GM19023 (cell line): Measurements from ENCODE around the gene TADA1.
A peak's percentile ranks its signal among the peaks of the same experiment; 100 is the strongest.

Experiments used
- ATAC-seq: cut with Tn5 transposase; IDR thresholded peaks from one replicate; pipeline ENCODE4 v1.9.1; 2021; ENCODE audit warnings: mild to moderate bottlenecking, moderate library complexity; ENCODE audit not compliant: unreplicated experiment

TADA1 gene

DNA sequence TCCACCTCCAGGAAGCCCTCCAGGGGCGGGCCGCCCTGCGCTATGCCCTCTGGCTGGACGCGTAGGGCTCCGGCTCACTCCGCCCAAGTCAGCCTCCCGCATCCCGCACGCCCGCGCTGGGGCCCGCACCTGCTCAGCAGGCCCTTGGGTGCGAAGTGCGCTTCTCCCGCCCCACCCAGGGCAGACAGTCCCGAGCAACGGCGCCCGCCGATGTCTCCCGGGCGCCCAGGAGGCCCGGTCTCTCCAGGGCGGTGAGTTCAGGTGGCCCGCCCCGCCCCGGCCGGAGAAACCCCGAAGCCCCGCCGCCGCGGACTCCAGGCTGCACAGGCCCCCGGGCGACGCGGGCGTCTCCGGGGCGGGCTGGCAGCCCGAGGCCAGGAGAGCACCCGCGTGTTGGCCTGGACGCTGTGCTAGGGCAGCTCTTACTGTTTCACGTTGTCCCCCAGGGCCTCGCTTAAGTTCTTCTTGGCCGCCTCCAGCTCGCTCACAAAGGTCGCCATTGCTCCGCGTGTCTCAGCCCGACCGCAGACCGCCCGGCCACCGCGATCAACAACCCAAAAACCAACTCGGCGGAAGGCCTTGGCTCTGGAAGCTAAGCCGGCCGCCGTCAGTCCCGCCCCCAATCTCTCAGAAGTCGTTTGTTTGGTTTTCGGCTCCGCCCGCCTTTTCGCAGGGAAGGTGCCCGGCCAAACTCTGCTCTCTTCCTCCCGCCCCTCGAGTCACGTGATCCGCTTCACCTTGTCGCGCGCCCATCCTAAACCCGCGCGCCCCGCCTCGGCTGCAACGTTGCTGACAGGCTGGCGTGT, at the start of gene TADA1:
Gene TADA1, minus strand, starts transcription at position 531 of the 806 bp plus-strand sequence. Its CDS starts 31 bp downstream, at position 500.
- ATAC-seq = peak; percentile 86

- ATAC-seq = no peak
Measured at GRCh38 chr1:166924823-166925541, 48.9 kb upstream of the TADA1 start.

- ATAC-seq = no peak
Measured at GRCh38 chr1:166920561-166921475, 44.8 kb upstream of the TADA1 start.

DNA sequence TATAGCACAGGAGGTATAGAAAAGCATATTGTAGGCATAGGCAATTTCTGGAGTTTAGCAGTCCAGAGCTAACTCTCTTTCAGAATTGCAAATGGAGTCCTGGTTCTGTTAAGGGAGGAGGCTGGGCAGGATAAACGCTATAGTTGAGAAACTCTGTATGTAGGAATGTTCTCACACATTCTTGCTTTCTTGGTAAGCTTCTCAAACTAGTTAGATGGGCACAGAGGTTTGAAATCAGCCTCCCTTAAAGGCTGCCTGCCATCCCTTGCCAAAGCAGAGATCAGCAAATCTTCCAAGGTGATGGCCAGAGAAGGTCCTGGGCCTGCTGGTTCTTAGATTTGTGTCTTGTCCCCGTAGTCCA, 42.9 kb upstream of the TADA1 start:
- no peak for ATAC-seq

DNA sequence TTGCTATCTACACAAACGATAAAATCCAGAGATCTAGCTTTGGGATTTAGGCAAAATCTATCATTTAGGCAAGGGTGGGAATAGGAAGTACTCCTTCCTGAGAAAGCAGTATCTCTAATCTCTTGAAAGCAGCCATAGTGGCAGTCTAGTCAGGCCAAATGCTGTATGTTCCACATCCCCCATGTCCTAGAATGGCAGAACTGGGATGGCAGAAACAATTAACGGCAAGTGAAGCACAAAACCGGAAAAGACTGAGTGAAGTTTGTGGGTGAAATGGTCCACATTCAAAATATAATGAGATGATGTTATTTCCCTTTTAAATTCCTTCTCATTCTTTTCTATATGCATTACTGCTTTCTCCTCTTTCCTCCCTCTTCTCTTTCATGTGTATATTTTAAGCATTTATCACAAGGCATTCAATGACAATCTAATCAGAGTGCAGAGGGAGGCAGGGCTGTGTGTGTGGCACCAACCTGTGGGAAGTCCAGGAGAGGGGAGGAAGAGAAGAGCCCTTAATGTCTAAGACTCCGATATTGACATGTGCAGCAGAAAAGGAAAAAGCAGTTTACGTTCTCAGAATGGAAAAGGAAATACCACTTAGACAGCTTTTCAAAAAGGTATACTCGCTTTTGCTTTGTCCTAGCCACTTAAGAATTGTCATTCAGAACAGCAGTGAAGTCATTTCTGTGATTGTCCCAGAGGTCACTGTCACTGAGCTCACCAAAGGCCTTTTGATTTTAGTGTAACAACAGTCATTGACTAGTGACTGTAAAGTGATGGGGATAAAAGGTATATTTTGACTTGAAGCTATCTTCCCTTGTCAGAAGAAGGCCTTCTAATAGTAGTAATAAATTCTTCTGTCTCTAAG, 42.3 kb upstream of the TADA1 start:
- no peak for ATAC-seq

- no peak for ATAC-seq
Measured at GRCh38 chr1:166915941-166916340, 39.9 kb upstream of the TADA1 start.

GRCh38 chr1:166915042-166915441, 39.0 kb upstream of the TADA1 start:
- no peak for ATAC-seq

- ATAC-seq = no peak
Measured at GRCh38 chr1:166914111-166914510, 38.0 kb upstream of the TADA1 start.

GRCh38 chr1:166911624-166912023, 35.6 kb upstream of the TADA1 start:
- ATAC-seq = no peak

DNA sequence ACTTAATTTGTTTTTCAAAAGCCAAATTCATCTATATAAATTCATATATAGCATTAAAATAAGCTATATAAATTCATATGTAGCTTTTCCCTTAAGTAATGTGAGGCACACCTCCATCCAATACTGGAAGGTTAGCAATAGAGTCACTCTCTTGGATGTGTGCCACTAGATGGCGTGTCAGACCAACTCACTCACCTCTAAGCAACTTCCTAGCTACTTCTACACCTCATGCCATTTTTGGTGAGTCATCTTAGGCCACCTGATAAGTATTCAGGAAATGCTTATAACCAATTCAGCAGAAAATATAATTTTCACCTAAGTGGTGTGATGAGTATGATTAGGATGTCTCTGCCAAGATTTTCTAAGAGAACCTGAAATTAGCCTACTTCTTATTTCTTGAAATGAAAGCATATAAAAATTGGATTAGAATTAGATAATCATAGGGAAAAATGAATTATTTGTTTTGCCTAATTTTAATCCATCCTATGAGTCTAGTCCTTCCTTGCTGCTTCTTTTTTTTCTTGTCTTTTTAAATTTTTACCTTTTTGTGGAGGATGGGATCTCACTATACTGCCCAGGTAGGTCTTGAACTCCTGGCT, 34.4 kb upstream of the TADA1 start:
- ATAC-seq = peak; percentile 94

GRCh38 chr1:166908942-166909341, 32.9 kb upstream of the TADA1 start:
- no peak for ATAC-seq

DNA sequence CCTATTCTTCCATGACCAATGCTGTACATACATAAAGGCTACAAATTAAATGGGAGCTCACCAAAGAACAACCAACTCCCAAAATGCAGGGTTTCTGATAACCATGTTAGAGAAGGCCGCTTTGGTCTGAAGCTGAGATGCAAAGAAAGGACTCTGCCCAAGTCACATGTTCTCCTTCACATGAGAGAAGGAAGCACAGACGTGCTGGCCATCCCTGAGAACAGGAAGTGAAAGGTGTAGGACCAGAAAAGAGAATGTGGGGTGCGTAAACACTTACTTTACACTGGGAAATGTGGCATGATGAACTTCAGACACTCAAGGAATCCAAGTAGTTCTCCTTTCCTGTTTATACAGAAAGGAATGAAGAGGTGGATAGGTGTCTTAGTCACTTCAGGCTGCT, 31.7 kb upstream of the TADA1 start:
- no peak for ATAC-seq

- ATAC-seq = no peak
Measured at GRCh38 chr1:166907051-166907450, 31.0 kb upstream of the TADA1 start.

- ATAC-seq = no peak
Measured at GRCh38 chr1:166906647-166907046, 30.6 kb upstream of the TADA1 start.

- ATAC-seq = no peak
Measured at GRCh38 chr1:166905900-166906299, 29.8 kb upstream of the TADA1 start.

DNA sequence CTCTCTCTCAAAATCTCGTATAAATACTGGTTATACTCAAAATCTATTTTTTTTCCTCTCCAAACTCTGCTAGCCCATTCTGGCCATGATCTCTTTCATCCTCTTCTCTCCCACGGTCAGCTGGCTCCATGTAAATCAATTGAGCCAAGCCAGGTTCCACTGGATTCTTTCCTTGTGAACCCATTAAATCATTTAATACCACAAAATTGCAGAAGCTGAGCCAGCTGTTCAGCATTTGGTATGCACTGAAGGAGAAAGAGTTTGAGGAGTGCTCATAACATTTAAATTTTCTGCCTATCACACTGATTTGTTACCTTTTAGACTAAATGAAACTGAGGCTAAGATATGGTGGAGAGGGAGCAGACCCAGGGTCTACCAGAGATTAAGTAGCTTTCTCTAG, 29.1 kb upstream of the TADA1 start:
- no peak for ATAC-seq

DNA sequence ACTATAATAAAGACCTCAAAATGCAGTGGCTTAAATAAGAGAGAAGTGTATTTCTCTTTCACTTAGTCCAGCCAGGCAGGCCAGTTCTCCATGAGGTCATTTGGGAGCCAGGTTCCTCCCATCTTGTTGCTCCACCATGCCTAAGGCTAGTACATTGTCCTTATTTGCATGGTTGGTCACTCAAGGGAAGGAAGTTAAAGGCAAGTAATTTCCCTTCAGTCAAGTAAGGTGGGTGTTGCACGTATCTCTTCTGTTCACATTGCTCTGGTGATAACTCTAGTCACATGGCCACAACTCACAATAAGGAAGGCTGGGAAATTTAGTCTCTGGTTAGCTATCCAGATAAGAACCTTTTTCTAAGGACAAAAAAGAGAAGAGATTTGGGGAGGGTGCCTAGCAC, 27.2 kb upstream of the TADA1 start:
- no peak for ATAC-seq

DNA sequence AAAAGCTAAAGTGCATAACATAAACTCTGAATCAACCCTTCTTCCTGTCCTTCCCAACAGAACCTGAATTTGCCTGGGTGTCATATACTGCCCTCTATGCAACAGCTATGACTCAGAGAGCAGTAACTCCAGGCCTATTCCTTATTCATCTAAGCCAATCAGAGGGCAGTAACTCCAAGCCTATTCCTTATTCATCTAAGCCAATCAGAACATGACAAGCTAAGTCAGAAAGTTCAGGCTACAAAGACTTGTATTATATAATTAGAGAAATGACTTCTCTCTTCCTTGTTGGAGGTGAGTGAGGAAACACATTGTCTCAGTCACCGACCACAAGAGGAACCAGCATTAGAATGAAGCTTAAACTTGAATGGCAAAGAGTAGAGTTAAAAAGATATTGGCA, 26.2 kb upstream of the TADA1 start:
- no peak for ATAC-seq

- no peak for ATAC-seq
Measured at GRCh38 chr1:166900987-166901386, 24.9 kb upstream of the TADA1 start.

DNA sequence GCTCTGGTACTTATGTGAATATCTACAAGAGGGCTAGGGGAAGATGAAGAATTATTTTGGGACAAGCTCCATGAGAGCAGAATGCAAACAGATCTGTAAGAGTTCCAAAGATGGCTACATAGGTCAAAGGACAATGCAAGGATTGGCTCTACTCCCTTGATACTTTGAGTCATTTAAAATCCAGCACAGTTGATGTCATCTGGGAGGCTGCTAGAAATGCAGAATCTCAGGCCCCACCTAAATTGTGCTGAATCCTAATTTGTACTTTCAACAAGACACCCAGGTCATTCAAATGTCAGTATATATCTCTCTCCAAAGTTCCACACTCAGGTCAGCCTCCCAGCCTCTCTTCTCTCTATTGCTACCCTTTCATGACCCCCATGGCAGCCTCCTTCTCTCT, 23.7 kb upstream of the TADA1 start:
- ATAC-seq = no peak
